GM12864 (cell line): ENCODE data around the gene MYO16.

Source experiments
- DNase-seq: peaks from one replicate; pipeline ENCODE4 v3.0.0-alpha.2; 2011; ENCODE audit warnings: low read depth
- H3K4me3 ChIP-seq: 2 replicates; pipeline ENCODE4 v1.5.1; 2011; ENCODE audit warnings: mild to moderate bottlenecking, low read depth, low read length, control low read depth
- CTCF ChIP-seq: IDR thresholded peaks from 2 replicates; pipeline ENCODE4 v1.5.1; 2011; ENCODE audit warnings: low read depth, mild to moderate bottlenecking, moderate library complexity, low read length, control low read depth, inconsistent platforms; ENCODE audit errors: missing control alignments

The MYO16 gene

DNA sequence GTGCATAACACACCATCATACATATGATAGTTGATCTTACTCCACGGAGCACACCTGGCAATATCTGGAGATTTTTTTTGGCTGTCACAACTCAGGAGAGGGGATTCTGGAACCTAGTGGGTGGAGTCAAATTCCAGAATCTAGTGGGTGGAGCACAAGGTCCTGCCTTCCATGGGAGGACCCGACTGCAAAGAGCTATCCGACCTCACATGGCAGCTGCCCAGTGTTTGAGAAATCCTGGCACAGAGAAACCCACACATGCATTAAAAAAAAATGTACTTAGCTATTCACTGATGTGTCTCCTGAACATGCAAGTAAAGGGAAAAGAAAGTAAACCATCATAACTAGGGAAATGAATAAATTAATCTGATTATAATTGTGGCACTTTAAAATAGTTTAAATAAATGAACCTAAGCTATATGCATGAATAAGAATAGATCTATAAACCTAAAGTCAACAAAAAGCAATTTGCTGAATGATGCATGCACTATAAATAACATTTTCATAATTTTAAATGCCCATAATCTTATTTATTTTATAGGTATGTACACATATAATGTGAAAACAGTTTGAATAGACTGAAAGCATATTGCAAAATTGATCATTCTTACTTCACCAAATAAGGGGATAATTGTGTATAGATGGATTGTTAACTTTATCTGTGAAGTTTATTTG lies 300.3 kb downstream of the MYO16 start:
- H3K4me3 ChIP-seq, result no peak overlapping the region
- no peak for DNase-seq
- TF ChIP-seq CTCF, result no peak

DNA sequence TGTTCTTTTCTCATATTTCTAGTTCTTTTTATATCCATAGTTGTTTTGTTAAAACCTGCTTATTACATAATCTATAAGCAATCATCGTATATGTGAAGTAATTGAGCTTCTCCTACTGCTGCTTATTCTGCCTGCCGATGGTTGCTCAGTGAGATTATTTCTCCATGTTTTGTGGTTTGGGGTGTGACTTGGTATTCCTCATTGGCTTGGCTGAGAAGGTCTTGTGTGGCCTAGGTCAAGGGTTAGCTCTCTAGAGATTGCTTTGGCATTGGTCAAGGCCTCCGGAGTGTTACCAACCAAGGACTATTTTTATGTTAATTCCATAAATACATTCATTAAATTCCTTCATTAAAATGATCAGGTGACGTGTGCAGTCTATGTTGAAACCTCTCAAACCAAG lies 302.8 kb downstream of the MYO16 start:
- no peak for DNase-seq
- no peak for TF ChIP-seq CTCF

GRCh38 chr13:108933061-108933460 lies 303.6 kb downstream of the MYO16 start:
- no peak overlapping the region for H3K4me3 ChIP-seq
- TF ChIP-seq CTCF, result no peak
- DNase-seq, result no peak

More for the DNA sequence above, 302.8 kb downstream of the MYO16 start:
- no peak overlapping the region for H3K4me3 ChIP-seq

GRCh38 chr13:108938155-108938554 lies 308.7 kb downstream of the MYO16 start:
- H3K4me3 ChIP-seq, result no peak overlapping the region
- DNase-seq, result no peak
- TF ChIP-seq CTCF, result no peak

- DNase-seq, result no peak
- no peak overlapping the region for H3K4me3 ChIP-seq
- no peak for TF ChIP-seq CTCF
These were observed 310.7 kb downstream of the MYO16 start for GRCh38 chr13:108940121-108940520.

DNA sequence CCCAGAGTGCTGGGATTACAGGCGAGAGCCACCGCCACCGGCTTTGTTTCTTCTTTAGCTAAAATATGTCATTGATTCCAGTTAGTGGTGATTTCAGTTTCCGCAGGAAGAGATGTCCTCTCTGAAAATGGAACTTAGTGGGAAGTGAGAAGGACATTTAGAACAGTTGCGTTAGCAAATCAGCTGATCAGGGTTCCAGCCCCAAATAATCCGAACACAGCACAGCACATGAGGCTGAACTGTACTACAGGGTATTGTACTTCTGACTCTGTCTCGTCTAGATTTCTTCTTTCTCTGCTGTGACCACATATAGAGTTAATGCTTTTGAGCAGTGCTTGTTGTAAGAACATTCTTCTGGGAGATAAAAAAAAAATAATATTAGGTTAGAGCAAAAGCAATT lies 314.4 kb downstream of the MYO16 start:
- H3K4me3 ChIP-seq, result no peak overlapping the region
- no peak for TF ChIP-seq CTCF
- no peak for DNase-seq

- no peak overlapping the region for H3K4me3 ChIP-seq
- no peak for DNase-seq
- TF ChIP-seq CTCF, result no peak
These were observed 315.3 kb downstream of the MYO16 start for GRCh38 chr13:108944760-108945159.
